Prostate gland (tissue), 2 donors: ENCODE results near the gene PCDH9.

ENCODE experiments used
- CTCF ChIP-seq, 4 experiments: fragments of 200-600 bp in 2 of 4; fragments of 450-650 bp in 2 of 4; sonication (generic) in 2 of 4; IDR thresholded peaks; 1 replicate in 3 of 4; 2 replicates in 1 of 4; pipeline ENCODE4 v1.5.1; 2016 to 2019; ENCODE audit warnings: antibody characterized with exemption in 4 of 4, mild to moderate bottlenecking in 2 of 4, moderate library complexity in 2 of 4
- POLR2A ChIP-seq: fragments of 450-650 bp; IDR thresholded peaks from one replicate; pipeline ENCODE4 v1.6.1; 2016; ENCODE audit warnings: antibody characterized with exemption, mild to moderate bottlenecking
- POLR2AphosphoS5 ChIP-seq: sonication (generic); formaldehyde crosslinking; IDR thresholded peaks from one replicate; pipeline ENCODE4 v1.6.1; 2017; ENCODE audit warnings: antibody characterized with exemption

- no peak for TF ChIP-seq CTCF (IDR thresholded peaks at IDR 0.05)
- no peak for TF ChIP-seq POLR2A
- TF ChIP-seq POLR2AphosphoS5: no peak
Measured at GRCh38 chr13:66612983-66613382, 617.2 kb downstream of the PCDH9 start.
